Body of pancreas (tissue), 4 donors: ENCODE results near the gene SLC37A4. TPM values are rescaled to one million over a fixed set of nuclear protein-coding genes. Genes with fewer than 3 reads are reported as not detected.

Experiments used
- ATAC-seq: fragments of 150-250 bp; one replicate; pipeline ENCODE4 v1.9.1; 2016
- DNase-seq, 4 donors: peaks; one replicate each; pipeline ENCODE4 v3.0.0-alpha.2; 2019
- H3K27ac ChIP-seq, 4 donors: fragments of 200-600 bp; sonication (generic); 1 replicate in 3 of 4; 2 replicates in 1 of 4; pipeline versions ENCODE4 v1.5.1 to v1.6.1; 2016 to 2019; ENCODE audit warnings: mild to moderate bottlenecking in 1 of 4, mixed read lengths in 1 of 4, moderate library complexity in 1 of 4
- H3K27me3 ChIP-seq, 2 donors: fragments of 200-600 bp; sonication (generic); one replicate each; pipeline ENCODE4 v1.6.0; 2016; ENCODE audit warnings: mild to moderate bottlenecking in 1 of 2
- H3K36me3 ChIP-seq, 2 donors: fragments of 200-600 bp; sonication (generic); replicated peaks in 1 of 2; 2 replicates each; pipeline ENCODE4 v1.5.1; 2016; ENCODE audit warnings: low read depth in 2 of 2; ENCODE audit not compliant: insufficient read depth in 1 of 2
- H3K4me1 ChIP-seq: fragments of 200-600 bp; sonication (generic); one replicate; pipeline ENCODE4 v1.6.0; 2016
- H3K4me3 ChIP-seq, 2 donors: fragments of 200-600 bp; sonication (generic); 1 replicate in 1 of 2; 2 replicates in 1 of 2; pipeline ENCODE4 v1.5.1; 2016 to 2019
- H3K9me3 ChIP-seq, 3 donors: fragments of 200-600 bp; sonication (generic); 1 replicate in 2 of 3; 2 replicates in 1 of 3; pipeline ENCODE4 v1.5.1; 2016
- POLR2A ChIP-seq, 3 donors: fragments of 450-650 bp; IDR thresholded peaks; one replicate each; pipeline ENCODE4 v1.6.1; 2016; ENCODE audit warnings: antibody characterized with exemption in 3 of 3, mild to moderate bottlenecking in 2 of 3
- WGBS, 2 donors: methylation state at CpG; one replicate each; pipeline ENCODE4 v1.1.5; 2017; 5-methylcytosine and 5-hydroxymethylcytosine counted together
- intact Hi-C: fragments of 100-400 bp; cut with DNase I; formaldehyde crosslinking; loops from one replicate; pipeline ENCODE4 v1.15.1; 2023
- total RNA-seq, 2 donors: library from RNA; depleted of rRNA; stranded (reverse); fragments of >200 nt; gene quantifications; one replicate each; pipeline ENCODE4 v1.1.0, GENCODE V29; 2016
- TF ChIP-seq, protein P1 (sequence below), 7 experiments: fragments of 450-650 bp in 4 of 7; fragments of 200-600 bp in 3 of 7; sonication (generic) in 3 of 7; IDR thresholded peaks; one replicate each; pipeline ENCODE4 v1.5.1; 2016 to 2019; ENCODE audit warnings: antibody characterized with exemption in 7 of 7

The SLC37A4 gene
- total RNA-seq = 10 to 100 TPM; 64.6 to 90.3 TPM

DNA sequence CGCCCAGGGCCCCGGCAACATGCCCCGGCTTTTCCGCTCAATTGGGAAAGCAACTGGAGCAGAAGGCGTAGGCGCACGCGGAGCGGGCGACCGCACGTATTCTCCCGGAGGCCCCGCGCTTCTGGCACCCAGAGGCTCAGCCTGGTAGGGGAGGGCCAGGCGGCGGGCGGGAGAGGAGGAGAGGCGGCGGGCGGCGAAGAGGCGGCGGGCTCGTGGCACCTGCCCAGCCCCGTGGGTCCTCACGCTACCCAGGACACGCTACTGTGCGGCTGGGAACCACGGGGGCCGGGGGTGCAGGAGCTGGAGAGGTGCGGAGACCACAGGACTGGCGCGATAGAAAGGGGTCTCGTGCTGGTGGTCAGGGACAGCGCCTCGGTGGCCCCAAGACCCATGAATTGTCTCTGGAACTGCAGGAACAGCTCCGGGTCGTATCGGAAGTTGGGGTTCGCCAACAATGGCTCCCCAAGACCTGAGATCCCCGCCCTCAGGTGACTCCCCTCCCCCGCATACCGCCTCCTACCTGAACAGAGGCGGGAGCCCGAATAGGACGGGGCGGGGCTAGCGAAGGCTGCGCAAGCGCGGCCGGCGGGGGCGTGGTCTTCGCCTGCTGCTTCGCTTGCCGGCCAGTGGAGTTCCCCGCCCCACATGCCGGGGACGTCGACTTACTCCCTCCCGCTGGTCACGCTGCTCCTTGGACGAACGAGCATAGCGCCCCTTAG lies at the start of gene SLC37A4:
SLC37A4 (minus strand) TSS at position 549 of the 719 bp plus-strand sequence.
- ATAC-seq = peak; percentile 90
- Histone ChIP-seq H3K27ac (peak within 1 kb of the TSS; percentile 88 to 95 (median 93)), H3K27me3 (no peaks in the 10 kb centered on the region), H3K36me3 (no peaks in the 10 kb centered on the region), H3K4me3 (peak within 1 kb of the TSS; percentile 58 to 84), H3K9me3 (no peaks in the 10 kb centered on the region), H3K4me1 (peaks cover 47% of the 10 kb centered on the region)
- peak; percentile 99 to 100 (median 99) for DNase-seq
- intact Hi-C loops = no loop called here
- TF ChIP-seq, protein P1, sequence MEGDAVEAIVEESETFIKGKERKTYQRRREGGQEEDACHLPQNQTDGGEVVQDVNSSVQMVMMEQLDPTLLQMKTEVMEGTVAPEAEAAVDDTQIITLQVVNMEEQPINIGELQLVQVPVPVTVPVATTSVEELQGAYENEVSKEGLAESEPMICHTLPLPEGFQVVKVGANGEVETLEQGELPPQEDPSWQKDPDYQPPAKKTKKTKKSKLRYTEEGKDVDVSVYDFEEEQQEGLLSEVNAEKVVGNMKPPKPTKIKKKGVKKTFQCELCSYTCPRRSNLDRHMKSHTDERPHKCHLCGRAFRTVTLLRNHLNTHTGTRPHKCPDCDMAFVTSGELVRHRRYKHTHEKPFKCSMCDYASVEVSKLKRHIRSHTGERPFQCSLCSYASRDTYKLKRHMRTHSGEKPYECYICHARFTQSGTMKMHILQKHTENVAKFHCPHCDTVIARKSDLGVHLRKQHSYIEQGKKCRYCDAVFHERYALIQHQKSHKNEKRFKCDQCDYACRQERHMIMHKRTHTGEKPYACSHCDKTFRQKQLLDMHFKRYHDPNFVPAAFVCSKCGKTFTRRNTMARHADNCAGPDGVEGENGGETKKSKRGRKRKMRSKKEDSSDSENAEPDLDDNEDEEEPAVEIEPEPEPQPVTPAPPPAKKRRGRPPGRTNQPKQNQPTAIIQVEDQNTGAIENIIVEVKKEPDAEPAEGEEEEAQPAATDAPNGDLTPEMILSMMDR (IDR thresholded peaks at IDR 0.05) = peak in 5 of 7 experiments; percentile 84 to 99 (median 98)
- TF ChIP-seq POLR2A (IDR thresholded peaks at IDR 0.05) = peak; percentile 24 to 83 (median 69)
- WGBS, 2 donors = 0 to 1% methylated on average over 4 to 67 of the region's 67 CpGs

DNA sequence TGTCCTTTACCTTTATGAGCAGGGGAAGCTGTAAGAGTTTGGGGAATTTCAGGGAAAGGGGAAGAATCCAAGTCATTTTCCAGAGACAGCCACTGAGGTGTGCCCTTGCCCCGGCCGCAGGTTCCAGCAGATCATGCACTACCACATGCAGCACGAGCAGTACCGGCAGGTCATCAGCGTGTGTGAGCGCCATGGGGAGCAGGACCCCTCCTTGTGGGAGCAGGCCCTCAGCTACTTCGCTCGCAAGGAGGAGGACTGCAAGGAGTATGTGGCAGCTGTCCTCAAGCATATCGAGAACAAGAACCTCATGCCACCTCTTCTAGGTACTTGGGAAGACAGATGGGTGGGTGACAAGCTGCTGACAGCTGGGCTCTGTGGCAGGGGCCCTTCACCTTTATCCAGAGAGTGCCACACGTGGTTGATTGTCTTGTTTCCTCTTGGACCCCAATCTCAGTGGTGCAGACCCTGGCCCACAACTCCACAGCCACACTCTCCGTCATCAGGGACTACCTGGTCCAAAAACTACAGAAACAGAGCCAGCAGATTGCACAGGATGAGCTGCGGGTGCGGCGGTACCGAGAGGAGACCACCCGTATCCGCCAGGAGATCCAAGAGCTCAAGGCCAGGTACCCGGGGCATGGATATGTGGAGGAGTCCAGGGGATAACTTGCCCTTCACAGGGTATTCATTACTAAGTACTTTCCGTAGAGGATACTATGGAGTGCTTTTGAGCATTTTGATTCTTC lies 48.2 kb upstream of the SLC37A4 start:
- no peak overlapping the region for H3K27ac ChIP-seq
- ATAC-seq (no peak), DNase-seq (no peak)
- H3K27me3 ChIP-seq = no peaks in the 10 kb centered on the region
- TF ChIP-seq POLR2A (IDR thresholded peaks at IDR 0.05) = no peak
- TF ChIP-seq, protein P1 (IDR thresholded peaks at IDR 0.05) = no peak
- H3K9me3 ChIP-seq = no peaks in the 10 kb centered on the region
- 90% methylated on average over 17 to 19 of the region's 19 CpGs for WGBS, 2 donors
- H3K36me3 ChIP-seq = peaks cover 19 to 60% of the 10 kb centered on the region in 2 donors
- no peaks in the 10 kb centered on the region for H3K4me1 ChIP-seq
- intact Hi-C loops = no loop called here
- H3K4me3 ChIP-seq = no peak overlapping the region

DNA sequence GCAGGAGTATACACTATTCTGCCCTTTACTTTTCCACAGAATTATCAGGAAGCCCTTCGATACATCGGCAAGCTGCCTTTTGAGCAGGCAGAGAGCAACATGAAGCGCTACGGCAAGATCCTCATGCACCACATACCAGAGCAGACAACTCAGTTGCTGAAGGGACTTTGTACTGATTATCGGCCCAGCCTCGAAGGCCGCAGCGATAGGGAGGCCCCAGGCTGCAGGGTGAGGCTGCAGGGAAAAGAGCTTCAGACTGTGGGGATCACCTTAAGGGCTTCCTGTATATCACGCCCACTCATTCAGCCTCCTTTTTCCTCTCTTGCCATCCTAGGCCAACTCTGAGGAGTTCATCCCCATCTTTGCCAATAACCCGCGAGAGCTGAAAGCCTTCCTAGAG lies 47.2 kb upstream of the SLC37A4 start:
- no peak overlapping the region for H3K4me3 ChIP-seq
- H3K27me3 ChIP-seq = no peaks in the 10 kb centered on the region
- no peak for DNase-seq
- no peak overlapping the region for H3K27ac ChIP-seq
- H3K9me3 ChIP-seq = no peaks in the 10 kb centered on the region
- H3K4me1 ChIP-seq = no peaks in the 10 kb centered on the region
- TF ChIP-seq, protein P1 (IDR thresholded peaks at IDR 0.05) = no peak
- no peak for TF ChIP-seq POLR2A (IDR thresholded peaks at IDR 0.05)
- intact Hi-C loops = no loop called here
- WGBS, 2 donors = 89 to 94% methylated on average over 7 to 11 of the region's 11 CpGs
- no peak for ATAC-seq
- peaks cover 19 to 69% of the 10 kb centered on the region in 2 donors for H3K36me3 ChIP-seq

DNA sequence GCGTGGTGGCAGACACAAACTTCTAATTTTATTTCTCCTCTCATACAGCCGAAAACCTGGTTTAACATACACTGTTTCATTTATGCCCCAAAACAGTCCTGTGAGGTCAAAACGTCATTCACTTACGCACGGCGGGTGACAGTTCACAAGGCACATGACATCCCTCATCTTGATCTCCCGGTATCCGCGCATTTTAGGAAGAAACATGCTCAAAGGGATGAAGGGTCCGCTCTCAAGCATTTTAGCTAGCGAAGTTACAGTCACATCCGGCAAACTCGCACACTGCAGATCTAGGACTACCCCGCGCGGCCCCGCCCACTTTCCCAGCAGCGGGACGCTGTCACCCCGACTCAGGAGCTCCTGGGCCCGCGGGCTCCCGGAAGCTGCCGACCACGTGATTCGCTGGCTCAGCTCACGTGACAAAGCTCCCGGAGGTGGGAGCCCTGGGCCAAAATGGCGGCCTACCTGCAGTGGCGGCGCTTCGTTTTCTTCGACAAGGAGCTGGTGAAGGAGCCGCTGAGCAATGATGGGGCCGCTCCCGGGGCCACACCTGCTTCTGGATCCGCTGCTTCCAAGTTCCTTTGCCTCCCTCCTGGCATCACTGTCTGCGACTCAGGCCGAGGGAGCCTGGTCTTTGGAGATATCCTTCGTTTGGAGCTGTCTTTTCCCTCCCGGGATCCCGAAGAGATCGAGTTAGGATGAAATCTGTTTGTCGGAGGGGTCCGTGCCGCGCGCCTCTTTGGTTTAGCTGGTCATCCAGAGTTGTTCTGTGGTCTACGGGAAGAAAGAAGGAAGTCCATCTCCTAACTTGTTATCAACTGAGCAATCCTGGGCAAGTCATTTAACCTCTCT lies 36.9 kb upstream of the SLC37A4 start, which contains the start of gene VPS11:
VPS11 (plus strand) TSS at position 448 of the 852 bp plus-strand sequence; CDS start at position 454, 6 bp downstream.
- WGBS, 2 donors = 1% methylated on average over 19 to 49 of the region's 49 CpGs
- peak; percentile 97 to 99 (median 98) for DNase-seq

More for the DNA sequence above, 36.9 kb upstream of the SLC37A4 start, which contains the start of gene VPS11:
- Histone ChIP-seq H3K27ac (peak within 1 kb of the TSS; percentile 66 to 89 (median 89)), H3K9me3 (no peaks in the 10 kb centered on the region), H3K27me3 (no peaks in the 10 kb centered on the region), H3K4me3 (peak within 1 kb of the TSS; percentile 73 to 74), H3K4me1 (peaks cover 52% of the 10 kb centered on the region), H3K36me3 (peaks cover 7 to 12% of the 10 kb centered on the region in 2 donors)
- ATAC-seq = peak; percentile 96
- TF ChIP-seq POLR2A (IDR thresholded peaks at IDR 0.05) = peak; percentile 63 to 88 (median 84)
- TF ChIP-seq, protein P1 (IDR thresholded peaks at IDR 0.05) = peak in 1 of 7 experiments; percentile 30
- intact Hi-C loops = no loop called here
